Prostate gland (tissue), 2 donors: ENCODE measurements around the gene NQO1.

Experiments
- CTCF ChIP-seq, 4 experiments: fragments of 200-600 bp in 2 of 4; fragments of 450-650 bp in 2 of 4; sonication (generic) in 2 of 4; IDR thresholded peaks; 1 replicate in 3 of 4; 2 replicates in 1 of 4; pipeline ENCODE4 v1.5.1; 2016 to 2019; ENCODE audit warnings: antibody characterized with exemption in 4 of 4, mild to moderate bottlenecking in 2 of 4, moderate library complexity in 2 of 4
- POLR2A ChIP-seq: fragments of 450-650 bp; IDR thresholded peaks from one replicate; pipeline ENCODE4 v1.6.1; 2016; ENCODE audit warnings: antibody characterized with exemption, mild to moderate bottlenecking

GRCh38 chr16:69768666-69769065 is 42.3 kb upstream of the NQO1 start:
- TF ChIP-seq CTCF (IDR thresholded peaks at IDR 0.05) (no peak), POLR2A (no peak)
